ENCODE results near the gene NAALADL2.

Gene NAALADL2

GRCh38 chr3:175792245-175792644 is 933.1 kb downstream of the NAALADL2 start:
- Histone ChIP-seq H3K79me1 (ENCODE audit: low read length) (no peaks in the 10 kb centered on the region), H2AK5ac (ENCODE audit: low read length) (no peak overlapping the region), H2BK12ac (ENCODE audit: low read length) (no peak overlapping the region), H3K23ac (ENCODE audit: low read length) (no peak overlapping the region), H4K12ac (ENCODE audit: low read depth, low read length) (no peak overlapping the region), H4K8ac (ENCODE audit: low read depth, low read length) (no peak overlapping the region), H3K27ac (ENCODE audit: low read depth, low read length) (no peak overlapping the region), H2BK5ac (ENCODE audit: low read depth, low read length, poor library complexity) (no peak overlapping the region), H3K36me3 (ENCODE audit: control insufficient read depth in 1 of 2, insufficient read depth in 2 of 2, low read length in 2 of 2) (no peaks in the 10 kb centered on the region), H3K4me1 (ENCODE audit: control insufficient read depth in 1 of 2, insufficient read depth in 2 of 2, low read length in 2 of 2) (no peaks in the 10 kb centered on the region), H3K4me3 (ENCODE audit: low read depth, low read length) (no peak overlapping the region), H3K18ac (ENCODE audit: low read length) (no peak overlapping the region), H2AFZ (ENCODE audit: insufficient read depth, low read length, poor library complexity) (no peak overlapping the region), H3K27me3 (ENCODE audit: insufficient read depth, low read length) (no peaks in the 10 kb centered on the region), H3K4ac (ENCODE audit: low read depth, low read length) (no peak overlapping the region), H3K79me2 (ENCODE audit: control insufficient read depth, insufficient read depth, low read length, poor library complexity) (no peaks in the 10 kb centered on the region), H3K4me2 (ENCODE audit: low read length) (no peak overlapping the region), H3K9ac (ENCODE audit: low read length) (no peak overlapping the region), H3K9me3 (ENCODE audit: insufficient read depth, low read depth, low read length) (no peaks in the 10 kb centered on the region), H3K14ac (ENCODE audit: low read length) (no peak overlapping the region), H2BK120ac (ENCODE audit: insufficient read depth, low read length, poor library complexity) (no peak overlapping the region), H4K91ac (ENCODE audit: low read depth, low read length) (no peak overlapping the region)
- DNase-seq = no peak

GRCh38 chr3:175798326-175798725 is 939.2 kb downstream of the NAALADL2 start:
- Histone ChIP-seq H2BK12ac (ENCODE audit: low read length) (no peak overlapping the region), H4K91ac (ENCODE audit: low read depth, low read length) (no peak overlapping the region), H3K9ac (ENCODE audit: low read length) (no peak overlapping the region), H3K27ac (ENCODE audit: low read depth, low read length) (no peak overlapping the region), H3K79me2 (ENCODE audit: control insufficient read depth, insufficient read depth, low read length, poor library complexity) (no peaks in the 10 kb centered on the region), H2AK5ac (ENCODE audit: low read length) (no peak overlapping the region), H3K36me3 (ENCODE audit: control insufficient read depth in 1 of 2, insufficient read depth in 2 of 2, low read length in 2 of 2) (no peaks in the 10 kb centered on the region), H3K23ac (ENCODE audit: low read length) (no peak overlapping the region), H3K4me3 (ENCODE audit: low read depth, low read length) (no peak overlapping the region), H3K9me3 (ENCODE audit: insufficient read depth, low read depth, low read length) (no peaks in the 10 kb centered on the region), H4K12ac (ENCODE audit: low read depth, low read length) (no peak overlapping the region), H3K79me1 (ENCODE audit: low read length) (no peaks in the 10 kb centered on the region), H3K18ac (ENCODE audit: low read length) (no peak overlapping the region), H3K14ac (ENCODE audit: low read length) (no peak overlapping the region), H2BK5ac (ENCODE audit: low read depth, low read length, poor library complexity) (no peak overlapping the region), H2BK120ac (ENCODE audit: insufficient read depth, low read length, poor library complexity) (no peak overlapping the region), H3K4me1 (ENCODE audit: control insufficient read depth in 1 of 2, insufficient read depth in 2 of 2, low read length in 2 of 2) (no peaks in the 10 kb centered on the region), H3K27me3 (ENCODE audit: insufficient read depth, low read length) (no peaks in the 10 kb centered on the region), H3K4me2 (ENCODE audit: low read length) (no peak overlapping the region), H3K4ac (ENCODE audit: low read depth, low read length) (no peak overlapping the region), H2AFZ (ENCODE audit: insufficient read depth, low read length, poor library complexity) (no peak overlapping the region), H4K8ac (ENCODE audit: low read depth, low read length) (no peak overlapping the region)
- DNase-seq = peak in 1 of 2 donors; percentile 28

DNA sequence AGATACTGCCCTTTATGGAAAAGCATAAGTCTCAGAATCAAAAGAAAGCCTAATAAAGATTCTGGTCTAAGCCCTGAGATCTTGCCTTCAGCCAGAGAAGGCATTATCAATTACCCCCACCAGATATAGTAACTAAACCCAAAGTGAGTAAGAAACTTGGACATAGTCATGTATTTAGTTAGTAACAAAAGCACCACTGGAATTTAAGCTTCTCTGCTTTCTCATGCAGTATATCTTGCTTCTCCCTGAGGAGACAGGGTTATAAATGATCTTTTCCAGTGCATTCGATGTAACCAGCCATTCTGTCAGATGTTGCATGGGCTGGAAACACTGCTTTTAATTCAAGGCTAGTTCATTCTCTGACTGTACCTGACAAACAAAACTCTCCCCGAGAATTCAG is 946.7 kb downstream of the NAALADL2 start:
- no peak overlapping the region for H3K4ac ChIP-seq (ENCODE audit: low read depth, low read length)
- H2BK12ac ChIP-seq (ENCODE audit: low read length) = no peak overlapping the region
- H3K18ac ChIP-seq (ENCODE audit: low read length) = no peak overlapping the region
- H3K9me3 ChIP-seq (ENCODE audit: insufficient read depth, low read depth, low read length) = no peaks in the 10 kb centered on the region
- H4K12ac ChIP-seq (ENCODE audit: low read depth, low read length) = no peak overlapping the region
- H3K4me2 ChIP-seq (ENCODE audit: low read length) = no peak overlapping the region
- no peak overlapping the region for H3K27ac ChIP-seq (ENCODE audit: low read depth, low read length)
- H4K8ac ChIP-seq (ENCODE audit: low read depth, low read length) = no peak overlapping the region
- H3K27me3 ChIP-seq (ENCODE audit: insufficient read depth, low read length) = no peaks in the 10 kb centered on the region
- no peak overlapping the region for H2AK5ac ChIP-seq (ENCODE audit: low read length)
- no peak overlapping the region for H3K14ac ChIP-seq (ENCODE audit: low read length)
- no peak overlapping the region for H4K91ac ChIP-seq (ENCODE audit: low read depth, low read length)
- H3K36me3 ChIP-seq (ENCODE audit: control insufficient read depth in 1 of 2, insufficient read depth in 2 of 2, low read length in 2 of 2) = no peaks in the 10 kb centered on the region
- no peaks in the 10 kb centered on the region for H3K79me2 ChIP-seq (ENCODE audit: control insufficient read depth, insufficient read depth, low read length, poor library complexity)
- H3K4me1 ChIP-seq (ENCODE audit: control insufficient read depth in 1 of 2, insufficient read depth in 2 of 2, low read length in 2 of 2) = no peaks in the 10 kb centered on the region
- H3K79me1 ChIP-seq (ENCODE audit: low read length) = no peaks in the 10 kb centered on the region
- no peak overlapping the region for H2AFZ ChIP-seq (ENCODE audit: insufficient read depth, low read length, poor library complexity)
- H2BK120ac ChIP-seq (ENCODE audit: insufficient read depth, low read length, poor library complexity) = no peak overlapping the region
- no peak overlapping the region for H2BK5ac ChIP-seq (ENCODE audit: low read depth, low read length, poor library complexity)
- H3K9ac ChIP-seq (ENCODE audit: low read length) = no peak overlapping the region
- WGBS (ENCODE audit: extremely low coverage, insufficient coverage, insufficient read length) = no CpG with 5 or more reads among the region's 2 CpGs
- H3K23ac ChIP-seq (ENCODE audit: low read length) = peak overlapping the region; percentile 80
- no peak for DNase-seq
- H3K4me3 ChIP-seq (ENCODE audit: low read depth, low read length) = no peak overlapping the region

- Histone ChIP-seq H3K9ac (ENCODE audit: low read length) (no peak overlapping the region), H3K4me3 (ENCODE audit: low read depth, low read length) (no peak overlapping the region), H2BK120ac (ENCODE audit: insufficient read depth, low read length, poor library complexity) (no peak overlapping the region), H3K4ac (ENCODE audit: low read depth, low read length) (no peak overlapping the region), H4K8ac (ENCODE audit: low read depth, low read length) (no peak overlapping the region), H3K9me3 (ENCODE audit: insufficient read depth, low read depth, low read length) (no peaks in the 10 kb centered on the region), H3K79me1 (ENCODE audit: low read length) (no peaks in the 10 kb centered on the region), H3K4me1 (ENCODE audit: control insufficient read depth in 1 of 2, insufficient read depth in 2 of 2, low read length in 2 of 2) (no peaks in the 10 kb centered on the region), H4K12ac (ENCODE audit: low read depth, low read length) (no peak overlapping the region), H2BK12ac (ENCODE audit: low read length) (no peak overlapping the region), H3K18ac (ENCODE audit: low read length) (no peak overlapping the region), H3K27ac (ENCODE audit: low read depth, low read length) (no peak overlapping the region), H3K14ac (ENCODE audit: low read length) (no peak overlapping the region), H3K27me3 (ENCODE audit: insufficient read depth, low read length) (no peaks in the 10 kb centered on the region), H3K79me2 (ENCODE audit: control insufficient read depth, insufficient read depth, low read length, poor library complexity) (no peaks in the 10 kb centered on the region), H3K4me2 (ENCODE audit: low read length) (no peak overlapping the region), H3K36me3 (ENCODE audit: control insufficient read depth in 1 of 2, insufficient read depth in 2 of 2, low read length in 2 of 2) (no peaks in the 10 kb centered on the region), H2AFZ (ENCODE audit: insufficient read depth, low read length, poor library complexity) (no peak overlapping the region), H3K23ac (ENCODE audit: low read length) (no peak overlapping the region), H2AK5ac (ENCODE audit: low read length) (no peak overlapping the region), H4K91ac (ENCODE audit: low read depth, low read length) (no peak overlapping the region), H2BK5ac (ENCODE audit: low read depth, low read length, poor library complexity) (no peak overlapping the region)
- no CpG with 5 or more reads among the region's 1 CpG for WGBS (ENCODE audit: extremely low coverage, insufficient coverage, insufficient read length)
- DNase-seq = no peak
Measured at GRCh38 chr3:175807175-175807574, 948.0 kb downstream of the NAALADL2 start.

Data from trophoblast cell (in vitro differentiated cells and primary cell).